NT2/D1 (cell line): Measurements from ENCODE around the gene METTL27.

Source experiments
- SUZ12 ChIP-seq: IDR thresholded peaks from 2 replicates; pipeline ENCODE4 v1.6.1; 2011; ENCODE audit not compliant: insufficient read length, insufficient read depth; ENCODE audit errors: extremely low read depth
- ZNF274 ChIP-seq: IDR thresholded peaks from 2 replicates; pipeline ENCODE4 v1.6.1; 2011; ENCODE audit warnings: mild to moderate bottlenecking, low read depth, low read length

- TF ChIP-seq ZNF274: no peak
- TF ChIP-seq SUZ12: no peak
Measured at GRCh38 chr7:73858807-73859206, 16.5 kb upstream of the METTL27 start.
